WERI-Rb-1 (cell line): ENCODE results near the gene CAVIN2.

ENCODE experiments used
- DNase-seq: peaks from one replicate; pipeline ENCODE4 v3.0.0-alpha.2; 2020
- H3K27ac ChIP-seq: fragments of 250-450 bp; sonication (Bioruptor Pico); 2 replicates; pipeline ENCODE4 v1.5.1; 2020; ENCODE audit warnings: mild to moderate bottlenecking, moderate library complexity
- H3K27me3 ChIP-seq: fragments of 250-450 bp; sonication (Bioruptor Pico); 2 replicates; pipeline ENCODE4 v1.5.1; 2021; ENCODE audit warnings: mild to moderate bottlenecking, low read depth, moderate library complexity; ENCODE audit not compliant: insufficient read depth, severe bottlenecking
- H3K36me3 ChIP-seq: fragments of 250-450 bp; sonication (Bioruptor Pico); 2 replicates; pipeline ENCODE4 v1.5.1; 2020; ENCODE audit warnings: mild to moderate bottlenecking, moderate library complexity
- H3K4me3 ChIP-seq: 2 replicates; pipeline ENCODE4 v1.5.1; 2011; ENCODE audit warnings: low read depth, mild to moderate bottlenecking, control low read depth, low read length
- H3K9me3 ChIP-seq: fragments of 250-450 bp; sonication (Bioruptor Pico); 2 replicates; pipeline ENCODE4 v1.5.1; 2021; ENCODE audit warnings: mild to moderate bottlenecking, moderate library complexity; ENCODE audit not compliant: severe bottlenecking
- TF ChIP-seq, protein P1 (sequence below): IDR thresholded peaks from 2 replicates; pipeline ENCODE4 v1.5.1; 2011; ENCODE audit warnings: low read depth, mild to moderate bottlenecking, control low read depth, inconsistent platforms, low read length

CAVIN2 gene

GRCh38 chr2:191891656-191892055 lies 44.8 kb upstream of the CAVIN2 start:
- no peak overlapping the region for H3K4me3 ChIP-seq
- H3K27me3 ChIP-seq, result no peaks in the 10 kb centered on the region
- H3K27ac ChIP-seq, result no peak overlapping the region
- no peak for DNase-seq
- TF ChIP-seq, protein P1, sequence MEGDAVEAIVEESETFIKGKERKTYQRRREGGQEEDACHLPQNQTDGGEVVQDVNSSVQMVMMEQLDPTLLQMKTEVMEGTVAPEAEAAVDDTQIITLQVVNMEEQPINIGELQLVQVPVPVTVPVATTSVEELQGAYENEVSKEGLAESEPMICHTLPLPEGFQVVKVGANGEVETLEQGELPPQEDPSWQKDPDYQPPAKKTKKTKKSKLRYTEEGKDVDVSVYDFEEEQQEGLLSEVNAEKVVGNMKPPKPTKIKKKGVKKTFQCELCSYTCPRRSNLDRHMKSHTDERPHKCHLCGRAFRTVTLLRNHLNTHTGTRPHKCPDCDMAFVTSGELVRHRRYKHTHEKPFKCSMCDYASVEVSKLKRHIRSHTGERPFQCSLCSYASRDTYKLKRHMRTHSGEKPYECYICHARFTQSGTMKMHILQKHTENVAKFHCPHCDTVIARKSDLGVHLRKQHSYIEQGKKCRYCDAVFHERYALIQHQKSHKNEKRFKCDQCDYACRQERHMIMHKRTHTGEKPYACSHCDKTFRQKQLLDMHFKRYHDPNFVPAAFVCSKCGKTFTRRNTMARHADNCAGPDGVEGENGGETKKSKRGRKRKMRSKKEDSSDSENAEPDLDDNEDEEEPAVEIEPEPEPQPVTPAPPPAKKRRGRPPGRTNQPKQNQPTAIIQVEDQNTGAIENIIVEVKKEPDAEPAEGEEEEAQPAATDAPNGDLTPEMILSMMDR, result no peak
- H3K9me3 ChIP-seq, result no peaks in the 10 kb centered on the region
- H3K36me3 ChIP-seq, result no peaks in the 10 kb centered on the region

GRCh38 chr2:191889931-191890330 lies 43.0 kb upstream of the CAVIN2 start:
- no peak overlapping the region for H3K4me3 ChIP-seq
- DNase-seq, result no peak
- no peaks in the 10 kb centered on the region for H3K36me3 ChIP-seq
- no peak overlapping the region for H3K27ac ChIP-seq
- no peaks in the 10 kb centered on the region for H3K27me3 ChIP-seq
- TF ChIP-seq, protein P1, result no peak
- no peaks in the 10 kb centered on the region for H3K9me3 ChIP-seq

GRCh38 chr2:191888400-191889166 lies 41.7 kb upstream of the CAVIN2 start:
- TF ChIP-seq, protein P1, result no peak

GRCh38 chr2:191885650-191886049 lies 38.8 kb upstream of the CAVIN2 start:
- no peak overlapping the region for H3K4me3 ChIP-seq
- no peak overlapping the region for H3K27ac ChIP-seq
- TF ChIP-seq, protein P1, result no peak
- no peak for DNase-seq
- H3K36me3 ChIP-seq, result no peaks in the 10 kb centered on the region
- H3K9me3 ChIP-seq, result no peaks in the 10 kb centered on the region
- no peaks in the 10 kb centered on the region for H3K27me3 ChIP-seq

More at GRCh38 chr2:191888400-191889166, 41.7 kb upstream of the CAVIN2 start:
- H3K27ac ChIP-seq, result no peak overlapping the region
- H3K4me3 ChIP-seq, result no peak overlapping the region
- DNase-seq, result no peak
- no peaks in the 10 kb centered on the region for H3K27me3 ChIP-seq
- no peaks in the 10 kb centered on the region for H3K36me3 ChIP-seq
- no peaks in the 10 kb centered on the region for H3K9me3 ChIP-seq

GRCh38 chr2:191885098-191885497 lies 38.2 kb upstream of the CAVIN2 start:
- H3K4me3 ChIP-seq, result no peak overlapping the region
- no peak for DNase-seq
- no peaks in the 10 kb centered on the region for H3K27me3 ChIP-seq
- H3K36me3 ChIP-seq, result no peaks in the 10 kb centered on the region
- no peaks in the 10 kb centered on the region for H3K9me3 ChIP-seq
- no peak overlapping the region for H3K27ac ChIP-seq
- TF ChIP-seq, protein P1, result no peak
